ENCODE measurements around the gene SGMS1.
"Not testable (repeated sequence)": the region's sequence is repeated elsewhere in the genome, so short reads cannot be mapped to it uniquely, and the experiment has no call there.

SGMS1 gene

GRCh38 chr10:50453940-50454339, 169.8 kb downstream of the SGMS1 start:
- TF ChIP-seq ZFX (IDR thresholded peaks at IDR 0.05; ENCODE audit: borderline replicate concordance) (no peak), CTCF (IDR thresholded peaks at IDR 0.05) (no peak)

GRCh38 chr10:50452603-50453002, 171.2 kb downstream of the SGMS1 start:
- H3K27ac ChIP-seq: no peak overlapping the region
- no peak for TF ChIP-seq ZFX (IDR thresholded peaks at IDR 0.05; ENCODE audit: borderline replicate concordance)
- TF ChIP-seq CTCF (IDR thresholded peaks at IDR 0.05): no peak

More at GRCh38 chr10:50453940-50454339, 169.8 kb downstream of the SGMS1 start:
- H3K27ac ChIP-seq: no peak overlapping the region

- H3K27ac ChIP-seq: no peak overlapping the region
- TF ChIP-seq CTCF (IDR thresholded peaks at IDR 0.05) (no peak), ZFX (IDR thresholded peaks at IDR 0.05; ENCODE audit: borderline replicate concordance) (no peak)
Observed at GRCh38 chr10:50447691-50448090, 176.1 kb downstream of the SGMS1 start.

GRCh38 chr10:50445777-50446176, 178.0 kb downstream of the SGMS1 start:
- H3K27ac ChIP-seq: not testable (repeated sequence)

GRCh38 chr10:50440489-50440888, 183.3 kb downstream of the SGMS1 start:
- TF ChIP-seq ZFX (IDR thresholded peaks at IDR 0.05; ENCODE audit: borderline replicate concordance): no peak
- no peak for TF ChIP-seq CTCF (IDR thresholded peaks at IDR 0.05)
- H3K27ac ChIP-seq: no peak overlapping the region

GRCh38 chr10:50439806-50440205, 183.9 kb downstream of the SGMS1 start:
- H3K27ac ChIP-seq: no peak overlapping the region
- no peak for TF ChIP-seq ZFX (IDR thresholded peaks at IDR 0.05; ENCODE audit: borderline replicate concordance)
- TF ChIP-seq CTCF (IDR thresholded peaks at IDR 0.05): no peak

- H3K27ac ChIP-seq: no peak overlapping the region
- TF ChIP-seq ZFX (IDR thresholded peaks at IDR 0.05; ENCODE audit: borderline replicate concordance) (no peak), CTCF (IDR thresholded peaks at IDR 0.05) (no peak)
Observed at GRCh38 chr10:50439187-50439586, 184.6 kb downstream of the SGMS1 start.
